ENCODE results near the gene CGB3.

GRCh38 chr19:49016067-49016839, 7.9 kb downstream of the CGB3 start:
- no peak for TF ChIP-seq CTCF (optimal IDR thresholded peaks at IDR 0.05 in 1 of 3, IDR thresholded peaks at IDR 0.05 in 1 of 3, conservative IDR thresholded peaks at IDR 0.05 in 1 of 3; ENCODE audit: extremely low read depth in 1 of 3, insufficient read depth in 2 of 3, low read length in 3 of 3)
- TF ChIP-seq EZH2 (IDR thresholded peaks at IDR 0.05; ENCODE audit: low read length) = no peak

All from keratinocyte (primary cell).